B cell (primary cell): ENCODE results near the gene DCAF7. TPM values are rescaled to one million over a fixed set of nuclear protein-coding genes. Genes with fewer than 3 reads are reported as not detected.

Experiments used
- ATAC-seq: fragments of 200-7000 bp; cut with Tn5 transposase; one replicate; pipeline ENCODE4 v1.10.0; 2021; ENCODE audit warnings: low read depth, mild to moderate bottlenecking, moderate number of reproducible peaks, moderate library complexity
- CTCF ChIA-PET: fragments of 350-600 bp; sonication (Branson Sonifier 250); formaldehyde crosslinking; loops from one replicate; lab custom pipeline; 2021; ENCODE audit warnings: antibody characterized with exemption, inconsistent platforms; lab: Charles Lee
- POLR2A ChIA-PET: fragments of 350-600 bp; sonication (Branson Sonifier 250); formaldehyde crosslinking; loops from one replicate; lab custom pipeline; 2021; ENCODE audit warnings: antibody characterized with exemption; lab: Charles Lee
- DNase-seq: peaks from one replicate; pipeline ENCODE4 v3.0.0; 2013
- H2AFZ ChIP-seq: 2 replicates; pipeline ENCODE4 v1.6.1; 2012; ENCODE audit warnings: mild to moderate bottlenecking, low read depth, low read length; ENCODE audit not compliant: insufficient read depth, poor library complexity, severe bottlenecking
- H3K27ac ChIP-seq, 2 donors: 1 replicate in 1 of 2; 2 replicates in 1 of 2; pipeline ENCODE4 v1.5.1; 2012 to 2013; ENCODE audit warnings: low read length in 2 of 2, mild to moderate bottlenecking in 2 of 2, moderate library complexity in 1 of 2
- H3K27me3 ChIP-seq, 4 experiments: fragments of 200-600 bp in 1 of 4; sonication (generic) in 1 of 4; replicated peaks in 1 of 4; 1 replicate in 2 of 4; 2 replicates in 2 of 4; pipeline versions ENCODE4 v1.6.1 to v1.7.0; 2013 to 2016; ENCODE audit warnings: low read length in 3 of 4, mild to moderate bottlenecking in 2 of 4, mixed read lengths in 1 of 4, moderate library complexity in 1 of 4; ENCODE audit not compliant: insufficient read depth in 4 of 4, control insufficient read depth in 3 of 4; ENCODE audit errors: control extremely low read depth in 1 of 4
- H3K36me3 ChIP-seq, 2 experiments: replicated peaks in 1 of 2; 1 replicate in 1 of 2; 2 replicates in 1 of 2; pipeline versions ENCODE4 v1.6.1 to v1.7.1; 2013; ENCODE audit warnings: low read length in 1 of 2; ENCODE audit not compliant: insufficient read depth in 2 of 2, control insufficient read depth in 1 of 2; ENCODE audit errors: control extremely low read depth in 1 of 2, extremely low read depth in 1 of 2
- H3K4me1 ChIP-seq, 2 donors: fragments of 200-600 bp in 1 of 2; sonication (generic) in 1 of 2; 1 replicate in 1 of 2; 2 replicates in 1 of 2; pipeline versions ENCODE4 v1.5.1 to v1.6.1; 2013 to 2017; ENCODE audit warnings: low read length in 2 of 2; ENCODE audit not compliant: control insufficient read depth in 2 of 2, insufficient read depth in 2 of 2
- H3K4me2 ChIP-seq: replicated peaks from 2 replicates; pipeline ENCODE3; 2012; ENCODE audit warnings: mild to moderate bottlenecking, low read depth, low read length; ENCODE audit not compliant: poor library complexity, severe bottlenecking
- H3K4me3 ChIP-seq, 5 experiments: fragments of 200-600 bp in 1 of 5; sonication (generic) in 1 of 5; 1 replicate in 3 of 5; 2 replicates in 2 of 5; pipeline versions ENCODE4 v1.5.1 to v1.7.0; 2011 to 2016; ENCODE audit warnings: low read length in 4 of 5, mild to moderate bottlenecking in 4 of 5, low read depth in 2 of 5, control low read depth in 1 of 5, moderate library complexity in 1 of 5; ENCODE audit not compliant: insufficient read depth in 1 of 5; ENCODE audit errors: control extremely low read depth in 1 of 5, extremely low read depth in 1 of 5
- H3K79me2 ChIP-seq: fragments of 200-600 bp; sonication (generic); one replicate; pipeline ENCODE4 v1.6.0; 2016; ENCODE audit warnings: low read length; ENCODE audit not compliant: control insufficient read depth, insufficient read depth
- H3K9ac ChIP-seq: fragments of 200-600 bp; sonication (generic); 2 replicates; pipeline ENCODE4 v1.6.1; 2017; ENCODE audit warnings: mild to moderate bottlenecking, low read length, moderate library complexity
- H3K9me3 ChIP-seq, 3 donors: one replicate each; pipeline versions ENCODE4 v1.6.1 to v1.7.1; 2013; ENCODE audit warnings: low read length in 2 of 3; ENCODE audit not compliant: control insufficient read depth in 2 of 3, insufficient read depth in 1 of 3; ENCODE audit errors: control extremely low read depth in 1 of 3
- H4K20me1 ChIP-seq: 2 replicates; pipeline ENCODE4 v1.6.0; 2012; ENCODE audit warnings: mild to moderate bottlenecking, low read length; ENCODE audit not compliant: insufficient read depth, control insufficient read depth, poor library complexity, severe bottlenecking
- H3K27ac Mint-ChIP-seq: one replicate; pipeline ENCODE4 v1.8.0; 2021; ENCODE audit warnings: mixed read lengths
- H3K27me3 Mint-ChIP-seq: one replicate; pipeline ENCODE4 v1.8.0; 2021; ENCODE audit warnings: mixed read lengths
- H3K4me1 Mint-ChIP-seq: one replicate; pipeline ENCODE4 v1.8.0; 2021; ENCODE audit warnings: mixed read lengths
- H3K4me3 Mint-ChIP-seq: one replicate; pipeline ENCODE4 v1.8.0; 2021; ENCODE audit warnings: mixed read lengths
- H3K9me3 Mint-ChIP-seq: one replicate; pipeline ENCODE4 v1.8.0; 2022; ENCODE audit warnings: mixed read lengths; ENCODE audit not compliant: insufficient read depth
- CTCF ChIP-seq: fragments of 200-600 bp; IDR thresholded peaks from one replicate; pipeline ENCODE4 v1.8.0; 2022; ENCODE audit warnings: antibody characterized with exemption, mild to moderate bottlenecking
- EZH2 ChIP-seq: IDR thresholded peaks from 2 replicates; pipeline ENCODE4 v1.6.1; 2012; ENCODE audit warnings: borderline replicate concordance, low read depth, mild to moderate bottlenecking, moderate library complexity, low read length; ENCODE audit not compliant: insufficient read depth, poor library complexity, severe bottlenecking
- WGBS: methylation state at CpG from one replicate; pipeline ENCODE4 v1.1.5; 2013; ENCODE audit warnings: missing lambda C conversion rate; ENCODE audit not compliant: insufficient coverage; 5-methylcytosine and 5-hydroxymethylcytosine counted together
- intact Hi-C: fragments of 100-400 bp; cut with micrococcal nuclease; formaldehyde crosslinking; loops from one replicate; pipeline ENCODE4 v1.10.0; 2022
- polyA plus RNA-seq: library from polyadenylated mRNA; depleted of rRNA; stranded (reverse); fragments of >200 nt; gene quantifications from 2 replicates; pipeline ENCODE4 v1.2.3, GENCODE V29; 2012
- total RNA-seq, 2 donors: library from RNA; stranded (reverse); fragments of 120-200 nt in 1 of 2; gene quantifications; 1 replicate in 1 of 2; 2 replicates in 1 of 2; pipeline versions ENCODE4 v1.2.3 to v1.2.4, GENCODE V29; 2013 to 2022

DCAF7 gene
- total and polyA plus RNA-seq, 2 donors (not counting 1 experiment from before 2014, with no cell fraction given), result 55.1 to 84.7 TPM

GRCh38 chr17:63514477-63514876 lies 35.8 kb upstream of the DCAF7 start:
- 89% methylated on average over 2 of the region's 3 CpGs for WGBS
- no peak overlapping the region for H2AFZ ChIP-seq
- Mint-ChIP-seq H3K4me3 (no peak overlapping the region), H3K4me1 (no peaks in the 10 kb centered on the region), H3K27ac (no peak overlapping the region), H3K27me3 (peaks cover 17% of the 10 kb centered on the region), H3K9me3 (no peaks in the 10 kb centered on the region)
- H3K9ac ChIP-seq, result no peak overlapping the region
- no peak overlapping the region for H3K4me3 ChIP-seq
- H3K4me1 ChIP-seq, result no peaks in the 10 kb centered on the region
- DNase-seq (no peak), ATAC-seq (no peak)
- TF ChIP-seq EZH2 (no peak), CTCF (no peak)
- no peaks in the 10 kb centered on the region for H3K27me3 ChIP-seq
- H3K36me3 ChIP-seq, result no peaks in the 10 kb centered on the region
- ChIA-PET CTCF (no interaction called here), POLR2A (no interaction called here)
- H3K79me2 ChIP-seq, result no peaks in the 10 kb centered on the region
- intact Hi-C loops, result no loop called here
- H3K27ac ChIP-seq, result no peak overlapping the region
- H4K20me1 ChIP-seq, result no peaks in the 10 kb centered on the region
- no peaks in the 10 kb centered on the region for H3K9me3 ChIP-seq
- H3K4me2 ChIP-seq, result no peak overlapping the region

GRCh38 chr17:63514974-63515373 lies 35.3 kb upstream of the DCAF7 start:
- no peak overlapping the region for H3K4me2 ChIP-seq
- WGBS, result 78% methylated on average over 1 of the region's 2 CpGs
- TF ChIP-seq CTCF (no peak), EZH2 (no peak)
- no peak overlapping the region for H3K4me3 Mint-ChIP-seq
- DNase-seq (no peak), ATAC-seq (no peak)
- no peak overlapping the region for H3K4me3 ChIP-seq
- H2AFZ ChIP-seq, result no peak overlapping the region
- no peaks in the 10 kb centered on the region for H4K20me1 ChIP-seq
- no peaks in the 10 kb centered on the region for H3K79me2 ChIP-seq
- no peak overlapping the region for H3K9ac ChIP-seq
- no peaks in the 10 kb centered on the region for H3K9me3 ChIP-seq
- no peaks in the 10 kb centered on the region for H3K4me1 Mint-ChIP-seq
- peaks cover 19% of the 10 kb centered on the region for H3K27me3 Mint-ChIP-seq
- H3K27ac Mint-ChIP-seq, result no peak overlapping the region
- intact Hi-C loops, result no loop called here
- no peaks in the 10 kb centered on the region for H3K27me3 ChIP-seq
- H3K9me3 Mint-ChIP-seq, result no peaks in the 10 kb centered on the region
- H3K4me1 ChIP-seq, result no peaks in the 10 kb centered on the region
- H3K36me3 ChIP-seq, result no peaks in the 10 kb centered on the region
- CTCF ChIA-PET, result interaction anchor here (0.7 to 1.2 kb wide), 2 partner anchors 9 to 72 kb away, joined by 3 read pairs; no protein-coding TSS in a partner anchor
- POLR2A ChIA-PET, result no interaction called here
- no peak overlapping the region for H3K27ac ChIP-seq
